ENCODE data around the gene FGFR2. TPM values are rescaled to one million over a fixed set of nuclear protein-coding genes. Genes with fewer than 3 reads are reported as not detected.

Gene FGFR2
- total RNA-seq, 1 experiment from 2014 or later, result 135 TPM

- no peaks in the 10 kb centered on the region for H3K23me2 ChIP-seq (ENCODE audit: insufficient read length, low read depth, low read length, poor library complexity, severe bottlenecking)
- H3K79me2 ChIP-seq (ENCODE audit: insufficient read depth, low read length), result peaks cover 33% of the 10 kb centered on the region; the same call in 1 of the 2 replicates
- no peak overlapping the region for H4K8ac ChIP-seq (replicated peaks; ENCODE audit: insufficient read length, low read depth, low read length)
- no peak overlapping the region for H2BK20ac ChIP-seq (ENCODE audit: low read depth, low read length, poor library complexity, severe bottlenecking)
- no peak overlapping the region for H2AK5ac ChIP-seq (ENCODE audit: insufficient read length, low read length)
- no peaks in the 10 kb centered on the region for H3K27me3 ChIP-seq (ENCODE audit: insufficient read depth, low read length)
- H2BK120ac ChIP-seq (ENCODE audit: low read depth, low read length, poor library complexity, severe bottlenecking), result no peak overlapping the region
- no peak overlapping the region for H3K4ac ChIP-seq (ENCODE audit: low read depth, low read length)
- H3K27ac ChIP-seq (ENCODE audit: insufficient read length, low read depth, low read length), result no peak overlapping the region
- no peak overlapping the region for H3T11ph ChIP-seq (ENCODE audit: low read length)
- H2BK15ac ChIP-seq (ENCODE audit: low read depth, low read length), result no peak overlapping the region
- H3K27me3 Mint-ChIP-seq (ENCODE audit: low read depth), result no peaks in the 10 kb centered on the region
- H4K91ac ChIP-seq (ENCODE audit: insufficient read length, low read depth, low read length), result no peak overlapping the region
- H3K4me1 Mint-ChIP-seq, result peaks cover 64 to 72% of the 10 kb centered on the region in 2 experiments
- 0 out of 2 replicates have a peak, but pooled peaks cover 6% of the 10 kb centered on the region for H3K4me1 ChIP-seq (ENCODE audit: insufficient read depth, low read length)
- H3K9me3 Mint-ChIP-seq, result no peaks in the 10 kb centered on the region
- peaks cover 10% of the 10 kb centered on the region for H3K79me1 ChIP-seq (ENCODE audit: insufficient read depth, low read depth, low read length, poor library complexity, severe bottlenecking)
- no peak overlapping the region for H3K14ac ChIP-seq (ENCODE audit: insufficient read depth, low read length)
- peak overlapping the region in 1 of 2 experiments; percentile 29; a peak in 1 of 5 replicates for H3K4me3 Mint-ChIP-seq
- WGBS (ENCODE audit: extremely low coverage, insufficient read length, low lambda C conversion rate), result no CpG with 5 or more reads among the region's 11 CpGs
- no peaks in the 10 kb centered on the region for H4K20me1 ChIP-seq (ENCODE audit: control insufficient read depth, insufficient read depth, insufficient read length)
- H3K36me3 Mint-ChIP-seq (ENCODE audit: insufficient read depth in 1 of 3, low read depth in 3 of 3), result peaks cover 30 to 76% (median 65%) of the 10 kb centered on the region in 3 experiments
- no peak for DNase-seq
- no peak overlapping the region for H3K9ac ChIP-seq (ENCODE audit: extremely low read depth, insufficient read length, low read length)
- H3K9me3 ChIP-seq (ENCODE audit: control insufficient read depth, low read depth, low read length), result no peaks in the 10 kb centered on the region
- no peak overlapping the region for H2BK5ac ChIP-seq (ENCODE audit: insufficient read length, low read length)
- no peak overlapping the region for H3K18ac ChIP-seq (ENCODE audit: insufficient read length, low read depth, low read length)
- H4K5ac ChIP-seq (ENCODE audit: insufficient read length, low read depth, low read length), result no peak overlapping the region
- peak overlapping the region; percentile 39 to 68 (median 62); a peak in 2 of 7 replicates for H3K27ac Mint-ChIP-seq
- H3K56ac ChIP-seq (ENCODE audit: insufficient read length, low read depth, low read length), result no peak overlapping the region
- no peak overlapping the region for H3K4me2 ChIP-seq (ENCODE audit: insufficient read depth, insufficient read length, low read length)
- H3K23ac ChIP-seq (ENCODE audit: insufficient read length, low read depth, low read length), result no peak overlapping the region
- TF ChIP-seq, protein P1, sequence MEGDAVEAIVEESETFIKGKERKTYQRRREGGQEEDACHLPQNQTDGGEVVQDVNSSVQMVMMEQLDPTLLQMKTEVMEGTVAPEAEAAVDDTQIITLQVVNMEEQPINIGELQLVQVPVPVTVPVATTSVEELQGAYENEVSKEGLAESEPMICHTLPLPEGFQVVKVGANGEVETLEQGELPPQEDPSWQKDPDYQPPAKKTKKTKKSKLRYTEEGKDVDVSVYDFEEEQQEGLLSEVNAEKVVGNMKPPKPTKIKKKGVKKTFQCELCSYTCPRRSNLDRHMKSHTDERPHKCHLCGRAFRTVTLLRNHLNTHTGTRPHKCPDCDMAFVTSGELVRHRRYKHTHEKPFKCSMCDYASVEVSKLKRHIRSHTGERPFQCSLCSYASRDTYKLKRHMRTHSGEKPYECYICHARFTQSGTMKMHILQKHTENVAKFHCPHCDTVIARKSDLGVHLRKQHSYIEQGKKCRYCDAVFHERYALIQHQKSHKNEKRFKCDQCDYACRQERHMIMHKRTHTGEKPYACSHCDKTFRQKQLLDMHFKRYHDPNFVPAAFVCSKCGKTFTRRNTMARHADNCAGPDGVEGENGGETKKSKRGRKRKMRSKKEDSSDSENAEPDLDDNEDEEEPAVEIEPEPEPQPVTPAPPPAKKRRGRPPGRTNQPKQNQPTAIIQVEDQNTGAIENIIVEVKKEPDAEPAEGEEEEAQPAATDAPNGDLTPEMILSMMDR (conservative IDR thresholded peaks at IDR 0.05), result no peak
- no peak overlapping the region for H2BK12ac ChIP-seq (ENCODE audit: insufficient read length, low read depth, low read length)
- H2AFZ ChIP-seq (ENCODE audit: low read length), result no peak overlapping the region
Observed at GRCh38 chr10:121559326-121560026, 38.8 kb downstream of the FGFR2 start.

Measured in H9 (cell line).